A673 (cell line): ENCODE data around the gene CEP57L1.

Experiments used
- EZH2 ChIP-seq: fragments of 200-600 bp; sonication (generic); IDR thresholded peaks from 2 replicates; pipeline ENCODE4 v1.6.1; 2017; ENCODE audit warnings: borderline replicate concordance, low read depth, mild to moderate bottlenecking, mixed read lengths, antibody characterized with exemption, low read length; ENCODE audit not compliant: poor library complexity, severe bottlenecking
- TF ChIP-seq, protein P1 (sequence below): fragments of 300-800, 200-600 bp; sonication (generic); conservative IDR thresholded peaks from 2 replicates; pipeline ENCODE4 v1.5.1; 2017; ENCODE audit warnings: low read depth, mild to moderate bottlenecking, antibody characterized with exemption, low read length, moderate library complexity, mixed read lengths

DNA sequence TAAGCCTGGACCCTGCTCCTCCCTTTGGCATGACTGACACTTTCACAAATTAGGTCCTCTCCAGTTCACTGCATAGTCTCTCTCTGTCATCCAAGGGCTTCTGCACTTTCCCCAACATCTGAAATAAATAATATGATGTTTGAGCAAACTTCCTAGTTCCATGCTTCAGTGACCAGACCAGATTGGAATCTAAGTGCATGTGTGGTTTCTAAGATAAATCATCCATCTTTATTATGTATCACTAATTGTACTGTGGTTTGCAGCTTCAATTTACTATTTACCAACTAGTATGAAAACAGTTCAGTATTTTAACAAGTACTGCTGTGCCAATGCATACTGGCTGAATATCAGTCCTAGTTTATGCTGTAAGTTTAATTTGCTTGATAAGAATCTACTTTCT, 19.4 kb upstream of the CEP57L1 start:
- TF ChIP-seq, protein P1, sequence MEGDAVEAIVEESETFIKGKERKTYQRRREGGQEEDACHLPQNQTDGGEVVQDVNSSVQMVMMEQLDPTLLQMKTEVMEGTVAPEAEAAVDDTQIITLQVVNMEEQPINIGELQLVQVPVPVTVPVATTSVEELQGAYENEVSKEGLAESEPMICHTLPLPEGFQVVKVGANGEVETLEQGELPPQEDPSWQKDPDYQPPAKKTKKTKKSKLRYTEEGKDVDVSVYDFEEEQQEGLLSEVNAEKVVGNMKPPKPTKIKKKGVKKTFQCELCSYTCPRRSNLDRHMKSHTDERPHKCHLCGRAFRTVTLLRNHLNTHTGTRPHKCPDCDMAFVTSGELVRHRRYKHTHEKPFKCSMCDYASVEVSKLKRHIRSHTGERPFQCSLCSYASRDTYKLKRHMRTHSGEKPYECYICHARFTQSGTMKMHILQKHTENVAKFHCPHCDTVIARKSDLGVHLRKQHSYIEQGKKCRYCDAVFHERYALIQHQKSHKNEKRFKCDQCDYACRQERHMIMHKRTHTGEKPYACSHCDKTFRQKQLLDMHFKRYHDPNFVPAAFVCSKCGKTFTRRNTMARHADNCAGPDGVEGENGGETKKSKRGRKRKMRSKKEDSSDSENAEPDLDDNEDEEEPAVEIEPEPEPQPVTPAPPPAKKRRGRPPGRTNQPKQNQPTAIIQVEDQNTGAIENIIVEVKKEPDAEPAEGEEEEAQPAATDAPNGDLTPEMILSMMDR: no peak
- TF ChIP-seq EZH2: no peak
